HG02870 (cell line): Measurements from ENCODE around the gene ZEB2.

Experiments used
- ATAC-seq: cut with Tn5 transposase; IDR thresholded peaks from one replicate; pipeline ENCODE4 v1.9.1; 2021; ENCODE audit warnings: mild to moderate bottlenecking, moderate library complexity; ENCODE audit not compliant: unreplicated experiment

Gene ZEB2

DNA sequence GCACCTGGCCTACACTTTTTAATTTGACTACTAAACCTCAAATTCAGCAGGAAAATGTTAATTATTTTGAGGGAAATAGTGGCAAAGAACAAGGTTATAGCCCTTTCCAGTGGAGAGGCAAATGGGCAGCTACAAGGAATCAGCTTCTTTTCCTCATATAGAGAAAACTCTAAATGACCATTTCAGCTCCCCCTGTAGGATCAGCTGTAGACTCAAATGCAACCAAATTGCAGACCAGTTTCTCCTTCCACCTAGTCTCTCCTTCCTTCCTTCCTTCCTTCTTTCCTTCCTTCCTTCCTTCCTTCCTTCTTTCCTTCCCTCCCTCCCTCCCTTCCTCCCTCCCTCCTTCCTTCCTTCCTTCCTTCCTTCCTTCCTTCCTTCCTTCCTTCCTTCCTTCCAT lies 158.2 kb downstream of the ZEB2 start:
- no peak for ATAC-seq

DNA sequence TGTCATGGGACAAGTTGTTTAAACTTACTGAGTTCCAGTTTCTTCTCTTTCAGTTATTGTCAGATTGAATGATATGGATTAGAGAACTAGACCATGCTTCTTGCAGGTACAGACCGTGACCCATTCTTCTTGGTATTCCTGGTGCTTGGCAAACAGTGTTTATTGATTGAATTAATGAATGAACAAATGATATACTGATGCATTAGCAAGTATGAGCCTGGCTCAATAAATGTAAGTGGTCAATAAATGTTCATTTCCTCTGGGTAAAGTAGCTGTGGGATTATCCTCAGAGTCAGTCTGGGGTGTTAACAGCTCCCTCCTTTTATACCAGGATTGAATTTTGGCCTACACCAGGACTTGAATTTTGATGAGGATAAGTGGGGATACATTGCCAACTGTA lies 160.2 kb downstream of the ZEB2 start:
- ATAC-seq = no peak

DNA sequence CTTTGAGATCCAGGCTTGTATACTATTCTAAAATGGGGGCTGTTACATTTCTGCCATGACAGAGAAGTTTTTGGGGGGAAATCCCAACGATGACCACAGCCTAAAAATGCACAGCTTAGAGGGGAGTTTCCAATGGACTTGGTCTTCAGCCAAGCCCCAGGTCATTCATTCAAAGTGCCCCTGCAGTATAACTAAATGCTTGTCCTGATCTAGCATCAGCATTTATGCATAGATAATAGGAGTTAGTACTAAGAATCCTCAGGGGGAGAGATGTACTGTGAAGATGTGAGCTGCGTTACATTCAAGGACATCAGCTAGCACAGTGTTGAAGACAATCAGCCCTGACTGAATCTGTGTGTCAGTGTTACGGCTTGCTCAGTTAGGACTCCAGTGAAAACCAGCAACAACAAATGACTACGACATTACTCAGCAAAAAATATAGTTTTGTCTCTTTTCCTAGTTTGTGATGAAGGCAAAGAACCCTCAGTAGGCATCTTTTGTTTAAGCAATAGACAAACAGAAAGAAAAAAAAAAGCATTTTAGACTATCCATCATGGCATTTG lies 160.9 kb downstream of the ZEB2 start:
- ATAC-seq = peak; percentile 54

DNA sequence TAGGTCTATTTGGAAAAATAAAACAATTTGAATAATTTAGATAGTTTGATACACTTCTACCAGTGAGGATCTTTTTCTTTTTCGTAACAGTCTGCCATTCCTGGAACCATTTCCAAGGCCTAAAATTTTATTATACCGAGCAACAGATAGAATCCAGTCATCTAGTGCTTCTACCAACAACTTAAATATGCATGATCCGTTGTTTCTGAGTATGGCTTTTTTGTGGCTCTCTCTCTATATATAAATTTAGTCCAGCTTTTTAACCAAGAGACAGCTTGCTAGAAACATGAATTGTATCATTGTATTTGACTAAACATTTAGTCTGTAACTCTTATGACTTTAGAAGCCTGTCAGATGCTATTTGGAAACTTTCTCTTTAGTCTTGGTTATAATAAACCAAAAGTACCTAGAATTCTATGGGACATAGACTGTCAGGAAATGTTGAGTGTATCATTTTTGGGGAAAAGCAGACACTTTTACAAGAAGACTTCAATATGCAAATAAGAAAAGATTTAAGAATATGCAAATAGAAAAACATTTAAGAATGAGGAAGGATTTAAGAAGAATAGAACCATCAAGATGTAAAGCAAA lies 161.4 kb downstream of the ZEB2 start:
- ATAC-seq = peak; percentile 4

DNA sequence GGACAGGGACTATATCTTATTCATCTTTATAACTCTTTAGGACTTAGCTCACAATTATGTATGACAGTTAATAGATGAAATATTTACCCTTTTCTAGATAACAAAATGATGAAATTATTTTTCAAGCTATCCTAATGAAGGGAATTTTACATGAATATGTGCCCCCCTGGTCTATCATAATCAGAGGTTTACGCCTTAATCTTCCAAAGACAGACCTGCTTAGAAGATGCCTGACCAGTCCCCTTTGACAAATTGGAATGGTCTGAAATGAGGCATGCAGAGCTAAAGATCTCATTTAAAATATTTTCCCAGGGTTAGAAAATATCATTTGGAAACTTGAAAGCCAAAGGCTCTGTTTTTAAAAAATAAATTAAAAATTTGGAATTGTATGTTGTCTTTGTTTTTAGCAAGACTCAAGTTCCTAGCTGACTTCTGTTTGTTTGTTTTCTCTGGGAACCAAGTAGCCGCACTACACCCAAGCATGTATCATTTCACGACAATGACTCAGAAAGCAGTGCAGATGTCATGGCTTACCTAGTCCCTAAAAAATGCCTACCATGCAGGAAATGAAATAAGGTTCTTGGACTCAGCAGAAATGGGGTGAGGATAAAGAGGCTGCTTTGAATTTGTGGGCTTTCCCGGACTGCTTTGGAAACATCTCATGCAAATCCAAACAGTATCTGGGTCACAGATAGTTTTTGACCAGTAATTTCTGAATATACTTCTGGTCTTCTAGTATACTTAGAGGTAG lies 162.1 kb downstream of the ZEB2 start:
- ATAC-seq = peak; percentile 83

DNA sequence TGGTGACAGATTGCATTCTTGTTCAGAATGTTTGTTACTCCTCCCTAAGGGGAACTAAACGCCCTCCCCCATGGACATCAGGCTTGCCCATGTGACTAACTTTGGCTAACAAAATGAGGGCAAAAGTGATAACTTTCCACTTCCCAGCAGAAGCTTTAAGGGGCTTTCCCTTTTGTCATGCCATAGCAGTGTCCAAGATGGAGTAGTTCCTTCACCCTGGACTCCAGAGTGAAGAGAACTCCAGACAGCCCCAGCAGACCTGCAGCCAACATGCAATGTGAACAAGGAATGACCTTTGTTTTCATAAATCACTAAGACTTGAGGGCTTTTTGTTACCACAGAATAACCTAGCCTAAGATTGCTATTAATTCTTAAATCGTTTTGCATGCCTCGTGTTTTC lies 163.5 kb downstream of the ZEB2 start:
- no peak for ATAC-seq

DNA sequence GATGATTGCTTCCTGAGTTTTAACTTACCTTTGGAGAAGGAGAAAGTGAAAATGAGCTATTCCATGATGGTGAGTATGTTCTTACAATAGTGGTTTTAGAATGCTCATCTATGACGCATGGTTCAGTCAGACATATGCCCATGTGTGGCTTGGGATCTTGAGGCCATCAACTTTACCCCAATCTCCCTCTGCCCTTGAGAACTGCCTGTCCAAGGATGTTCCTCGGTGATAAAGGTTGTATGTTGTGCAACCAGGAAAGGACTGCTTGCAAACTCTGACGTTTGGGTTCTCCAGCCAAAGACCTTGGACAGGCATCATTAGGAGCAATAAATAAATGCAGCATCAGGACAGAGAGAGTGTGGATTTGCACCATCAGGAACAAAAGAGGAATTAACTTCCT lies 165.0 kb downstream of the ZEB2 start:
- no peak for ATAC-seq

DNA sequence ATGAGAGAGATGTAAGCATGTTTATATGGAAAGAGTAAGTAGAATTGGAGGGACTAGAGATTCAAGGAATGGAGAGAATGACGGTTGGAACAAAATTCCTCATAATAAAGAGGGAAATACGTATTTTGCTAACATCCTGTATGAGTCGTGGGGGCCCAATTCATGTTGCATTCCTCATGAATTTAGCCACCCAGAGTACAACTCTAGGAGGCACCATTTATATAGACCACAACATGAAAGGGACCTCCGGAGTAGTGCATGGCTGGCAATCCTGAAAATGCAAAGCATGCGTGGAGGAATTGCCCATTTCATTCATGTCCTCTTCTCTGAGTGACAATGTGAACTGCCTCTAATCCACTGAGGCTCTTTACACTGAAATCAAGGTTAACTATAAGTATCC lies 168.2 kb downstream of the ZEB2 start:
- ATAC-seq = no peak

DNA sequence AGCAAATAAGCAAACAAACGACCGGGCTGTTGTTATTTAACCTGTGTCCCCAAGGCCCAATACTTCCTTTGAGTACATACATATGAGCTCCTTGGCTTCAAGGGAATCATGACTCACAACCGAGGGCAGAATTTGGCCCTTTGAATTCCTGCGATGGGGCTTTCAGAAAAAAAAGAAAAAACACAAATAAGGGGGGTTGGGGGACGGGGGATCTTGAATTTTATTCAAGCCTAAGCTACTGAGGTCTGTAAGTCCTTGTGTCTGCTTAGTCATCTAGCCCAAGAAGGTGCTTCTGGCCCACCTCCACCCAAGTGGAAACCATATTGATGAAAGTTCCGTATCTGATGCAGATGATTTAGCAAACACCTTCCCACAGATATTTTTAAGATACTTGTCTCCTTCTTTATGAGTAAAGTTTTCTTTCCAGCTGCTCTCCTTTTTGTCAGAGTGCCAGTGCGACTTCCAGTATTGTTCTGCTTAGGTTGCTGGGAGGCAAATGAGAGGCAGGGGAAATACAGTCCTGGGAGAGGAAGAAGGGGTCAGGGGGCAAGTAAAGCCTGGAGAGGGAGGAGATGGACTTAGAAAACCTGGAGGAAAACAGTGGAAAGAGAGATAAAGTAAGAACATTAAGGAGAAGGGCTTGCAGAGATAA lies 169.6 kb downstream of the ZEB2 start:
- no peak for ATAC-seq

DNA sequence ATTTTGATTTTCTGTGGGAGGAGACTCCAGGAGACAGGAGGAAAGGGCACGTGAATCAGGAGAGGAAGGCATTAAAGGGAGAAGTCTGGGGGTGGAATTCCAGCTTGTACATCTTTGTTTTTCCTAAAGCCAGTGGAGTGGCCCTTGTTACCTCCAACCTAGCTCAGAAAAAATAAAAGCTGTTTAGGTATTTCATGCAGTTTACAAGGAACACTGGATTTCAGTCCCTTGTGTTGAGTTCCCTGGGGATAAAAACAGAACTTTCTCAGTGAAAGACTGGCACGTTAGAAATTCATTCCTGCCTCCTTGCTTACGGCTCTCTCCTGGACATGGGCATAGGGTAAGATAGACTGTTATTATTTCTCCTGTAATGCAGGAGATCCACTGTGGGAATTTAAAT lies 170.2 kb downstream of the ZEB2 start:
- ATAC-seq = no peak

DNA sequence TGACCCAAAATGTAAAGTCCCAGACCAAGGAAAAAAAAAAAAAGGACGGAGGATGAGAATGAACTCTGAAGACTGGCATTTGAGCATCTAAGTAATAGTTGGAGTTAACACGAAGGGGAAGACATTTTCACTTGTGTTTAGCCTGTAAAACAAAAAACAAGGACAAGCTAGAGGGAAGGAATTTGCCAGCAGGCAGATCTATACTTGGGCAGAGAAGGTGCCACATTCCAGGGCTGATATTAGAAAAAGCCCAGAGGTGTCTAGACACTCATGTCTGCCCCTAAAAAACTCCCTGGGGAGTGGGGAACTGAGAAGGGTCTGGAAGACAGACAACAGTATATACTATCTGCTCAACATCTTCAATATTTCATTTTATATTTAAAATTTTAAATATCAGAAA lies 171.1 kb downstream of the ZEB2 start:
- ATAC-seq = no peak

DNA sequence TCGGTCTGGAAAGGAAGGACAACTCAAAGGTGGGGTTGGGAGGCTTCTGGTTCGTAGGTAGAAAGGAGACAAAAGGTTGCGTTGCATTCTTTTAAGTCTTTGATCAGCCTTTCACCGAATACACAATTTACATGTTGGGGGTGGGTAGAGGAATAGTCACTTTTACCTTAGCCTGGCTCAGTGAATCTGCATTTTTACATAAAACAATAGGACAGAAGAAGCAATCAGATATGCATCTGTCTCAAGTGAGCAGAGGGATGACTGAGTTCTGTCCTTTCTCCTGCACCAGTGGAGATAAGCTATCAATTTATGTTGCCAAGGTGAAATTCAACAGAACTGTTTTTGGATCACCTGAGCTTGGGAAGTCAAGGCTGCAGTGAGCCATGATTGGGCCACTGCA lies 173.7 kb downstream of the ZEB2 start:
- no peak for ATAC-seq

DNA sequence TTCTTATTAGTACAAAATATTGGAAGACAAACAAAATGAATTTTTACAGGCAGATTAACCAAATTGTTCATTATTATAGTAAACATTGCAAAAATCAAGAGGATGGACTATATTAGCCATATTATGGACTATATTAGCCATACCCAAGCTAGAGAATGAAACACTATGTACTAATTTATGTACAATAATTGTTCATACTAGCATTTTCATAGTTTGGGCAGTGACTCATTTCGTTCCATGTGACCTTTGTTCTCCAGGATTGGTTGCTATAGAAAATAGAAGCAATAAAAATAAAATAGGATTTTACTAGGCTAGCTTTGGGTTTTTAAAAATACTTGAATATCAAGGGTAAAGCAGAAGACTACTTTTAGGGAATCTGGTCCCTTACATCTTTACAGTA lies 176.8 kb downstream of the ZEB2 start:
- peak; percentile 84 for ATAC-seq

DNA sequence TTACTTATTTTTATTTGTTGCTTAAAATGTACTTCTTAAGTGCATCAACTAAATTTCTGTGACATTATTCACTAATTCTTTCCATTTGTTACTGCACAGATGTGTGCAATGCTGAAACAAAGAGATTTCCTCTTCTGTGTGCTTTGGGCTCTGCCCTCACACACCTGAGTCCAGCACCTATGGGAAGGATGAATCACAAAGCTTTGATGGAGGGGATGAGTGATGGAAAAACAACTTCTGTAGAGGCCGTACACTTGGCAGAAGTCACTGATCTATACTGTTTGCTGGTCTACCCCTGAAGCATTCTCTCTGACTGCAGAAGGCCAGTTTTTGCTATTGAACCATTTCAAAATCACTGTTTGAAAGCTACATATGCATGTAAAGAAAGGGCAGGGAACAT lies 178.4 kb downstream of the ZEB2 start:
- no peak for ATAC-seq

DNA sequence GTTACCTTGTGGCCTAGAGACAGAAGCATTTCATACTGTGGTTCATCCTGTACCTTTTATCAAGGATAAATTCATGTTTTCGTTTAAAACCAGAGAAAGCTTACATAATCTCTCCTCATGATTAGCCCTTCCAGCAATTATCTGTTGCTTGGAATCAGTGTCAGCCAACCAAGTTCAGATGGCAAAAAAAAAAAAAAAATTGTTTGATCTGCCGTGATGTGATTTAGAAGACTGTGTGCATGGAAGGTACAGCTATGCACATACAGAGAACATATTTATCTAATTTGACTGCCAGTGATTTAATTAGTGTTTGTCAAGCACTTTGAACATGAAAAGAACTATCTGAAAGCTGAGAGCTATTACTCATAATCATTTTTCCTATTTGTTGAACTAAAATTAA lies 180.9 kb downstream of the ZEB2 start:
- no peak for ATAC-seq

DNA sequence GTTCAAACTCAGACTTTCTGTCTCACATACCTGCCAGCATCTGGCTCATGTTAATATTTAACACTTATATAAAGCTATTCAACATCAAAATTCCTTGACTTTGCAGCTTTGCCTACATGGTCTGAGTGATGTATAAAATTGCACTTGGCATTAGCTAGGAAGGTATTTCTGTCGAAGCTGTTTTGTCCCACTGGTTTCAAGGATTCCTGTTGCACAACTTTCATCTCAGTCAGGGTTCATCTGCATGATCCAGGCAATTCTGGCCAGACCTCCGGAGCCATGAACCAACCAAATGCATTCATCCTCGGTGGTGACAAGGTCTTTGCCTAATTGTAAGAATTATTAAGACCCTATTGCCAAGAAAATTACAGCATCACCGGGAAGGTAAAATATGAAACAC lies 185.4 kb downstream of the ZEB2 start:
- ATAC-seq = no peak
